Measurements from ENCODE around the gene VSIG10. TPM values are rescaled to one million over a fixed set of nuclear protein-coding genes. Genes with fewer than 3 reads are reported as not detected.

Gene VSIG10
- total RNA-seq, 2 experiments from 2014 or later = 4.2 to 5.3 TPM

DNA sequence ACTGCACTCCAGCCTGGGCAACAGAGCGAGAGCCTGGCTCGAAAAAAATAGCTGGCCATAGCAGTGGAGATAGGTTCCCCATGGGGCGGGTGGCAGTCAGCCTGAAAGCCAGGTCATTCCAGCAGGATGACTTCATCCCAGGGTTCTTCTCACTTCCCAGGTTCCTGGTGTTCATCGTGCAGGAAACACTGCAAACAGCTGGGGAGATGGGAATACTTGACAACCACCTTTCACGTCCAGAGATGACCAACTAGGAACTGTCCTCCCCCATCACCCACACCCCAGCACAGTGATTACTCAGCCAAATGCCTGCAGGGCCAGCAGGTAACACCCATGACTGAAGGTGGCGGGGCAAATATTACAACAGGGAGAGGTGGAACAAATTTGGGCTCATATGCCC lies 1.7 kb downstream of the VSIG10 start:
- POLR2A ChIA-PET = no interaction called here
- H3K27ac Mint-ChIP-seq = no peak overlapping the region

DNA sequence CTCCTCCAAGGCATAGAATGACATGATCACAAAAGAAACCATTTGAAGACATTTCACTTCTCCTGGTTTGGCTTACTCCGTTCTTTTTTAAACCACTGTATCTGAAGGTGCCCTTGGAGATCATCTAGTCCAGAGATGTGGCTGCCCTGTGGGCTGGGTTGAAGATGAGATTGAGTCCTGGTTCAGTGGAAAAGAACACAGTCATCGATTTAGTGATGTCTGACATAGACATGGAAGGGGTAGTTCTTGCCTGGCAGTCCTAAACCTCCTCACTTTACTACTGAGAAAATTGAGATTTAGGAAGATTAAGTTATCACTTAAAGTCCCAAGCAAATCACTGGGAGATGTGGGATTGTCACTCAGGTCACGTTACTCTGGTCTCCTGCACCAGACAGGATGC lies 2.8 kb downstream of the VSIG10 start:
- TF ChIP-seq, protein P1, sequence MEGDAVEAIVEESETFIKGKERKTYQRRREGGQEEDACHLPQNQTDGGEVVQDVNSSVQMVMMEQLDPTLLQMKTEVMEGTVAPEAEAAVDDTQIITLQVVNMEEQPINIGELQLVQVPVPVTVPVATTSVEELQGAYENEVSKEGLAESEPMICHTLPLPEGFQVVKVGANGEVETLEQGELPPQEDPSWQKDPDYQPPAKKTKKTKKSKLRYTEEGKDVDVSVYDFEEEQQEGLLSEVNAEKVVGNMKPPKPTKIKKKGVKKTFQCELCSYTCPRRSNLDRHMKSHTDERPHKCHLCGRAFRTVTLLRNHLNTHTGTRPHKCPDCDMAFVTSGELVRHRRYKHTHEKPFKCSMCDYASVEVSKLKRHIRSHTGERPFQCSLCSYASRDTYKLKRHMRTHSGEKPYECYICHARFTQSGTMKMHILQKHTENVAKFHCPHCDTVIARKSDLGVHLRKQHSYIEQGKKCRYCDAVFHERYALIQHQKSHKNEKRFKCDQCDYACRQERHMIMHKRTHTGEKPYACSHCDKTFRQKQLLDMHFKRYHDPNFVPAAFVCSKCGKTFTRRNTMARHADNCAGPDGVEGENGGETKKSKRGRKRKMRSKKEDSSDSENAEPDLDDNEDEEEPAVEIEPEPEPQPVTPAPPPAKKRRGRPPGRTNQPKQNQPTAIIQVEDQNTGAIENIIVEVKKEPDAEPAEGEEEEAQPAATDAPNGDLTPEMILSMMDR (IDR thresholded peaks at IDR 0.05) = no peak
- peaks cover 7% of the 10 kb centered on the region for H3K4me1 Mint-ChIP-seq (ENCODE audit: low read depth)
- H3K27ac Mint-ChIP-seq = no peak overlapping the region
- intact Hi-C loops (cut with micrococcal nuclease) = loop anchor here (10.0 kb wide), 1 partner anchor 226 kb away; no protein-coding TSS in a partner anchor
- H3K27me3 Mint-ChIP-seq = peaks cover 15% of the 10 kb centered on the region
- H3K36me3 Mint-ChIP-seq (ENCODE audit: low read depth) = no peaks in the 10 kb centered on the region
- DNase-seq (no peak), ATAC-seq (no peak)
- ChIA-PET CTCF (interaction anchor here (1.0 kb wide), 1 partner anchor 244 kb away, joined by 4 read pairs; no protein-coding TSS in a partner anchor), POLR2A (no interaction called here)
- H3K9me3 Mint-ChIP-seq = no peaks in the 10 kb centered on the region
- H3K4me3 Mint-ChIP-seq = no peak overlapping the region

More for the DNA sequence above, 1.7 kb downstream of the VSIG10 start:
- TF ChIP-seq, protein P1 (IDR thresholded peaks at IDR 0.05) = no peak
- no peaks in the 10 kb centered on the region for H3K9me3 Mint-ChIP-seq
- DNase-seq (no peak), ATAC-seq (no peak)
- peaks cover 15% of the 10 kb centered on the region for H3K27me3 Mint-ChIP-seq
- no peaks in the 10 kb centered on the region for H3K36me3 Mint-ChIP-seq (ENCODE audit: low read depth)
- peaks cover 7% of the 10 kb centered on the region for H3K4me1 Mint-ChIP-seq (ENCODE audit: low read depth)
- H3K4me3 Mint-ChIP-seq = no peak overlapping the region
- CTCF ChIA-PET = interaction anchor here (1.0 to 1.2 kb wide), 2 partner anchors 19 to 245 kb away, joined by 3 to 4 read pairs; no protein-coding TSS in a partner anchor
- intact Hi-C loops (cut with micrococcal nuclease) = loop anchor here (10.0 kb wide), 1 partner anchor 227 kb away; no protein-coding TSS in a partner anchor

DNA sequence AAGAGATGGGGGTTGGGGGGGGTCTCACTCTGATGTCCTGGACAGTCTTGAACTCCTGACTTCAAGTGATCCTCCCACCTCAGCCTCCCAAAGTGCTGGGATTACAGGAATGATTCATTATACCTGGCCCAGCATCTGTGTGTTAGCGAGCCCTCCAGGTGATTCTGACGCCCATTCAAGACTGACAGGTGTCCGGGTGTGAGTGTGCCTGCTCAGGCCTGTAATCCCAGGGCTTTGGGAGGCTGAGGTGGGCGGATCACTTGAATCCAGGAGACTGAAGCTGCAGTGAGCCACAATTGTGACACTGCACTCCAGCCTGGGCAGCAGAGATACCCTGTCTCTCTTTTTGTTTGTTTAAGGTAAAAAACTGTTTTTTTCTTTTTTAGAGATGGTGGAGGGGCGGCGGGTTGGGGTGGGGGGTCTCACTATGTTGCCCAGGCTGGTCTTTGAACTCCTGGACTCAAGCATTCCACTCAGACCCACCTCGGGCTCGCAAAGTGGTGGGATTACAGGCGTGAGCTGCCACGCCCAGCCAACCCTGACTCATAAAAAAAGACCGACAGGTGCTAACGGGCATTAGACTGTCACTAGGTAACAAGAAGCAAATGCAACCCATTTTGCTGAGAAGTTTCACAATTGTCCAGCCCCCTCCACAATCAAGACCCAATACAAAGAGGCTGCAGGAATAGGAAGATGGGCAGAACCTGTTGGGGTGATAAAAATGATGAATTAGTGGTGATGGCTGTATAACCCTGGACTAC lies 4.7 kb downstream of the VSIG10 start:
- Mint-ChIP-seq H3K27ac (no peak overlapping the region), H3K36me3 (ENCODE audit: low read depth) (no peaks in the 10 kb centered on the region), H3K4me1 (ENCODE audit: low read depth) (peaks cover 4% of the 10 kb centered on the region), H3K4me3 (no peak overlapping the region), H3K27me3 (peaks cover 11% of the 10 kb centered on the region), H3K9me3 (no peaks in the 10 kb centered on the region)
- ATAC-seq (no peak), DNase-seq (no peak)
- ChIA-PET CTCF (no interaction called here), POLR2A (no interaction called here)
- TF ChIP-seq, protein P1 (IDR thresholded peaks at IDR 0.05) = no peak
- intact Hi-C loops (cut with micrococcal nuclease) = no loop called here

DNA sequence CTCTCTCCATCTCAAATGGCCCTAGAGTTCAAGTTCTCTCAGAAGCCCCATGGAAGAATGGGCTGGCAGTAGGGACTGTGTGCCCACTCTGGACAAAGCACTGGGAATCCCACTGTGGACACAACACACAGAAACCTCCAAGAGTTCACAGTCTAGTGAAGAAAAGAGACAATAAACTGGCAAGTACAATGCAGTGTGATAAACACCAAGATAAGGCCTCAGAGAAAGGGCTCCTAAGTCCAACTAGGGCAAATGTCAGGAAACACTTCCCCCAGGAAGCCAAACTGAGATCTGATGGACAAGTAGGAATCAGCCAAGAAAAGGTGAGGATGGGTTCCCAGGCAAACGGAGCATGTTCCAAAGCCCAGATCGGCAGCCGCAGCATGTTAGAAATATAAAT lies 5.4 kb downstream of the VSIG10 start:
- ChIA-PET CTCF (no interaction called here), POLR2A (no interaction called here)
- TF ChIP-seq, protein P1 (IDR thresholded peaks at IDR 0.05) = no peak
- ATAC-seq (no peak), DNase-seq (no peak)
- H3K27ac Mint-ChIP-seq = no peak overlapping the region
- intact Hi-C loops (cut with micrococcal nuclease) = no loop called here
- peaks cover 4% of the 10 kb centered on the region for H3K4me1 Mint-ChIP-seq (ENCODE audit: low read depth)
- no peaks in the 10 kb centered on the region for H3K36me3 Mint-ChIP-seq (ENCODE audit: low read depth)
- H3K9me3 Mint-ChIP-seq = no peaks in the 10 kb centered on the region
- no peak overlapping the region for H3K4me3 Mint-ChIP-seq
- H3K27me3 Mint-ChIP-seq = peaks cover 11% of the 10 kb centered on the region

DNA sequence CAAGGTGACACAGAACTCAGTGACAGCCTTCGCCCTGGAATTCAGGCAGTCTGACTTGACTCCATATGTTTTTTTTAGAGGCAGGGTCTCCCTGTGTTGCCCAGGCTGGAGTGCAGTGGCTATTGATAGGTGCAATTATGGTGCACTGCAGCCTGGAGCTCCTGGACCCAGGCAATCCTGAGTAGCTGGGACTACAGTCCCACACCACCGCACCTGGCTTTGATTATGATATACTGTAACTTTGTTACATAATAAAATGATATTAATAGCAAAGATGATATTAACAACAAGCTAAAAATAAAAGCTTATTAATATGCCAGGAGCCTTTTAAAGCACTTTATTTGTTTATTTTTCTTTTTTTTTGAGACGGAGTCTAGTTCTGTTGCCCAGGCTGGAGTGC lies 9.8 kb downstream of the VSIG10 start:
- Mint-ChIP-seq H3K36me3 (ENCODE audit: low read depth) (no peaks in the 10 kb centered on the region), H3K9me3 (no peaks in the 10 kb centered on the region), H3K27ac (no peak overlapping the region), H3K27me3 (no peaks in the 10 kb centered on the region), H3K4me3 (no peak overlapping the region), H3K4me1 (ENCODE audit: low read depth) (no peaks in the 10 kb centered on the region)
- DNase-seq = no peak
- CTCF ChIA-PET = interaction anchor here (0.9 kb wide), 1 partner anchor 245 kb away, joined by 3 read pairs; no protein-coding TSS in a partner anchor
- ATAC-seq = no peak
- TF ChIP-seq, protein P1 (IDR thresholded peaks at IDR 0.05) = no peak
- POLR2A ChIA-PET = no interaction called here
- intact Hi-C loops (cut with micrococcal nuclease) = no loop called here

All from activated CD8-positive, alpha-beta T cell treated with anti-CD3 and anti-CD28 coated beads for 36 hours (primary cell).